Upper lobe of left lung (tissue), 6 donors: ENCODE results near the gene TMC6. TPM values are rescaled to one million over a fixed set of nuclear protein-coding genes. Genes with fewer than 3 reads are reported as not detected.

ENCODE experiments used
- ATAC-seq, 2 donors: fragments of 200-7000 bp; cut with Tn5 transposase; one replicate each; pipeline ENCODE4 v1.9.1; 2022; ENCODE audit warnings: mild to moderate bottlenecking in 2 of 2, moderate library complexity in 2 of 2; ENCODE audit not compliant: low FRiP score in 2 of 2
- DNase-seq, 2 donors: peaks; one replicate each; pipeline ENCODE4 v3.0.0-alpha.2; 2019 to 2020
- H3K27ac ChIP-seq, 4 donors: fragments of 200-600 bp; sonication (generic); one replicate each; pipeline ENCODE4 v1.5.1; 2016 to 2019
- H3K27me3 ChIP-seq, 4 donors: fragments of 200-600 bp; sonication (generic); one replicate each; pipeline ENCODE4 v1.5.1; 2017 to 2019
- H3K36me3 ChIP-seq, 4 donors: fragments of 200-600 bp; sonication (generic); one replicate each; pipeline ENCODE4 v1.5.1; 2016 to 2019
- H3K4me1 ChIP-seq, 4 donors: fragments of 200-600 bp; sonication (generic); one replicate each; pipeline ENCODE4 v1.5.1; 2018 to 2019
- H3K4me3 ChIP-seq, 4 donors: fragments of 200-600 bp; sonication (generic); one replicate each; pipeline ENCODE4 v1.5.1; 2017 to 2019; ENCODE audit warnings: mild to moderate bottlenecking in 2 of 4, moderate library complexity in 1 of 4
- H3K9me3 ChIP-seq, 4 donors: fragments of 200-600 bp; sonication (generic); one replicate each; pipeline ENCODE4 v1.5.1; 2018 to 2019
- EP300 ChIP-seq, 4 donors: sonication (generic); formaldehyde crosslinking; IDR thresholded peaks; one replicate each; pipeline ENCODE4 v1.5.1; 2017; ENCODE audit warnings: antibody characterized with exemption in 4 of 4, control low read depth in 2 of 4
- POLR2A ChIP-seq, 4 donors: fragments of 450-650 bp; IDR thresholded peaks; one replicate each; pipeline ENCODE4 v1.5.1; 2016 to 2017; ENCODE audit warnings: antibody characterized with exemption in 4 of 4, mild to moderate bottlenecking in 2 of 4
- POLR2AphosphoS5 ChIP-seq, 2 donors: sonication (generic); formaldehyde crosslinking; IDR thresholded peaks; one replicate each; pipeline ENCODE4 v1.5.1; 2017; ENCODE audit warnings: antibody characterized with exemption in 2 of 2
- WGBS, 2 donors: methylation state at CpG; one replicate each; pipeline ENCODE4 v1.1.5; 2017 to 2018; 5-methylcytosine and 5-hydroxymethylcytosine counted together
- total RNA-seq, 6 donors: library from RNA; depleted of rRNA in 4 of 6; stranded (reverse); fragments of >200 nt in 4 of 6; gene quantifications; one replicate each; pipeline versions ENCODE4 v1.1.0 to v1.2.1, GENCODE V29; 2016 to 2021
- TF ChIP-seq, protein P1 (sequence below), 6 experiments: fragments of 450-650 bp in 4 of 6; fragments of 200-600 bp in 2 of 6; sonication (generic) in 2 of 6; IDR thresholded peaks; one replicate each; pipeline ENCODE4 v1.5.1; 2016 to 2019; ENCODE audit warnings: antibody characterized with exemption in 6 of 6
- donor health status: DM: no; HTN: no; CAD: no; lungs with moderate emphysema.
- donor health status: DM: no; HTN: yes; CAD: no; lungs with severe emphysema.

The TMC6 gene
- total RNA-seq, 6 donors from 2014 or later = 51.4 to 216 (median 195) TPM

DNA sequence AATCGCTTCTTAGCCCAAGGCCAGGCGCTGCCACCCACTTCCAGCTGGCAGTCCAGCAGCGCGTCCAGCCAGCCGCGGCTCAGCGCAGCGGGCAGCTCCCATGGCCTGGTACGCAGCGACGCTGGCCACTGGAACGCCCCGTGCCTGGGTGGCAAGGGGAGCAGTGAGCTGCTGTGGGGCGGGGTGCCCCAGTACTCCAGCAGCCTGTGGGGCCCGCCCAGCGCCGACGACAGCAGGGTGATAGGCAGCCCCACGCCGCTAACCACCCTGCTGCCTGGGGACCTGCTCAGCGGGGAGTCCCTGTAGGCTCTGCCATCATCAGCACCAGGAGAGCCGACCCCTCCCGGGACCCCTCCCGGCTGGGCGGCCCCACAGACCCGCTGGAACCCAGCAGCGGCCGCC lies 24.0 kb downstream of the TMC6 start:
- 94 to 96% methylated on average over 17 to 28 of the region's 28 CpGs for WGBS, 2 donors
- no peaks in the 10 kb centered on the region for H3K9me3 ChIP-seq
- H3K27ac ChIP-seq = no peak overlapping the region
- DNase-seq (peak in 1 of 2 donors; percentile 80), ATAC-seq (peak in 1 of 2 donors; percentile 19)
- peaks cover 0 to 3% (median 0%) of the 10 kb centered on the region in 4 donors for H3K4me1 ChIP-seq
- H3K4me3 ChIP-seq = no peak overlapping the region
- TF ChIP-seq, protein P1, sequence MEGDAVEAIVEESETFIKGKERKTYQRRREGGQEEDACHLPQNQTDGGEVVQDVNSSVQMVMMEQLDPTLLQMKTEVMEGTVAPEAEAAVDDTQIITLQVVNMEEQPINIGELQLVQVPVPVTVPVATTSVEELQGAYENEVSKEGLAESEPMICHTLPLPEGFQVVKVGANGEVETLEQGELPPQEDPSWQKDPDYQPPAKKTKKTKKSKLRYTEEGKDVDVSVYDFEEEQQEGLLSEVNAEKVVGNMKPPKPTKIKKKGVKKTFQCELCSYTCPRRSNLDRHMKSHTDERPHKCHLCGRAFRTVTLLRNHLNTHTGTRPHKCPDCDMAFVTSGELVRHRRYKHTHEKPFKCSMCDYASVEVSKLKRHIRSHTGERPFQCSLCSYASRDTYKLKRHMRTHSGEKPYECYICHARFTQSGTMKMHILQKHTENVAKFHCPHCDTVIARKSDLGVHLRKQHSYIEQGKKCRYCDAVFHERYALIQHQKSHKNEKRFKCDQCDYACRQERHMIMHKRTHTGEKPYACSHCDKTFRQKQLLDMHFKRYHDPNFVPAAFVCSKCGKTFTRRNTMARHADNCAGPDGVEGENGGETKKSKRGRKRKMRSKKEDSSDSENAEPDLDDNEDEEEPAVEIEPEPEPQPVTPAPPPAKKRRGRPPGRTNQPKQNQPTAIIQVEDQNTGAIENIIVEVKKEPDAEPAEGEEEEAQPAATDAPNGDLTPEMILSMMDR (IDR thresholded peaks at IDR 0.05) = no peak
- no peak for TF ChIP-seq POLR2AphosphoS5 (IDR thresholded peaks at IDR 0.05)
- no peak for TF ChIP-seq EP300 (IDR thresholded peaks at IDR 0.05)
- no peak for TF ChIP-seq POLR2A (IDR thresholded peaks at IDR 0.05)
- no peaks in the 10 kb centered on the region for H3K27me3 ChIP-seq
- H3K36me3 ChIP-seq = peaks cover 0 to 60% (median 48%) of the 10 kb centered on the region in 4 donors

DNA sequence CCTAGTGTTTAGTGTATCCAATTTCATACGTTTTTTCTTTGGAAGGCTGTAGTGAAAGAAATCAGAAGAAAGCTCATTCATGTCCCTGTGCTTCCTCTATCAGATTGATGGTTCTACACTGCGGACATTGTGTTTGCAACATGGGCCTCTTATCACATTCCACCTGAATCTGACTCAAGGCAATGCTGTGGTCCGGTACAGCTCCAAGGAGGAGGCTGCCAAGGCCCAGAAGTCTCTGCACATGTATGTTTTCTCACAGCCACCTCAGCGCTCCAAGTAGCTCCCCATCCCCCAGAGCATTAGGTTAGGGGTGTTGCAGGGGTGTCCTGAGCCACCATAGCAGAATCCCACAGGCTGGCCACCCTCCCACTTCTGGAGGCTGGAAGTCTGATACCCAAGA lies 25.2 kb downstream of the TMC6 start:
- Histone ChIP-seq H3K27ac (no peak overlapping the region), H3K4me1 (peaks cover 0 to 3% (median 0%) of the 10 kb centered on the region in 4 donors), H3K36me3 (peaks cover 4 to 59% (median 46%) of the 10 kb centered on the region in 4 donors), H3K27me3 (no peaks in the 10 kb centered on the region), H3K4me3 (no peak overlapping the region), H3K9me3 (no peaks in the 10 kb centered on the region)
- DNase-seq (no peak), ATAC-seq (no peak)
- WGBS, 2 donors = 80 to 85% methylated on average over 2 to 4 of the region's 4 CpGs
- TF ChIP-seq POLR2A (IDR thresholded peaks at IDR 0.05) (no peak), POLR2AphosphoS5 (IDR thresholded peaks at IDR 0.05) (no peak), EP300 (IDR thresholded peaks at IDR 0.05) (no peak)
- TF ChIP-seq, protein P1 (IDR thresholded peaks at IDR 0.05) = no peak

DNA sequence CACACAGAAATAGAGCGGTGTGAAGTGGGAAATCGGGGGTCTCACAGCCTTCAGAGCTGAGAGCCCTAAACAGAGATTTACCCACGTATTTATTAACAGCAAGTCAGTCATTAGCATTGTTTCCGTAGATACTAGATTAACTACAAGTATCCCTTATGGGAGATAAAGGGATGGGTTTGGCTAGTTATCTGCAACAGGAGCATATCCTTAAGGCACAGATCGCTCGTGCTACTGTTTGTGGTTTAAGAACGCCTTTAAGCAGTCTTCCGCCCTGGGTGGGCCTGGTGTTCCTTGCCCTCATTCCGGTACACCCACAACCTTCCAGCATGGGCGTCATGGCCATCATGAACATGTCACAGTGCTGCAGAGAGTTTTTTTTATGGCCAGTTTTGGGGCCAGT lies 27.0 kb downstream of the TMC6 start:
- ATAC-seq (no peak), DNase-seq (no peak)
- H3K27ac ChIP-seq = no peak overlapping the region
- no peaks in the 10 kb centered on the region for H3K9me3 ChIP-seq
- TF ChIP-seq EP300 (IDR thresholded peaks at IDR 0.05) (no peak), POLR2A (IDR thresholded peaks at IDR 0.05) (no peak), POLR2AphosphoS5 (IDR thresholded peaks at IDR 0.05) (no peak)
- TF ChIP-seq, protein P1 (IDR thresholded peaks at IDR 0.05) = no peak
- H3K4me1 ChIP-seq = peaks cover 0 to 3% (median 0%) of the 10 kb centered on the region in 4 donors
- H3K27me3 ChIP-seq = no peaks in the 10 kb centered on the region
- H3K4me3 ChIP-seq = no peak overlapping the region
- WGBS, 2 donors = 95 to 96% methylated on average over 10 of the region's 10 CpGs
- peaks cover 5 to 75% (median 54%) of the 10 kb centered on the region in 4 donors for H3K36me3 ChIP-seq

DNA sequence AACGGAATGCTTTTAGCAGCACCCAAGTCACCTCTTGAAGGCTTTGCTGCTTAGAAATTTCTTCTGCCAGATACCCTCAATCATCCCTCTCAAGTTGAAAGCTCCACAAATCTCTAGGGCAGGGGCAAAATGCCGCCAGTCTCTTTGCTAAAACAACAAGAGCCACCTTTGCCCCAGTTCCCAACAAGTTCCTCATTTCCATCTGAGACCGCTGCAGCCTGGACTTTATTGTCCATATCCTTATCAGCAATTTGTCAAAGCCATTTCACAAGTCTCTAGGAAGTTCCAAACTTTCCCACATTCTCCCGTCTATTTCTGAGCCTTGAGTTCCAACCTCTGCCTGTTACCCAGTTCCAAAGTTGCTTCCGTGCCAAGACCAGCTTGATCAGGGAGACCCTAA lies 27.4 kb downstream of the TMC6 start:
- Histone ChIP-seq H3K27me3 (no peaks in the 10 kb centered on the region), H3K27ac (no peak overlapping the region), H3K4me3 (no peak overlapping the region), H3K36me3 (peaks cover 6 to 80% (median 58%) of the 10 kb centered on the region in 4 donors), H3K4me1 (peaks cover 0 to 3% (median 0%) of the 10 kb centered on the region in 4 donors), H3K9me3 (no peaks in the 10 kb centered on the region)
- TF ChIP-seq POLR2A (IDR thresholded peaks at IDR 0.05) (no peak), EP300 (IDR thresholded peaks at IDR 0.05) (no peak), POLR2AphosphoS5 (IDR thresholded peaks at IDR 0.05) (no peak)
- TF ChIP-seq, protein P1 (IDR thresholded peaks at IDR 0.05) = no peak
- 87 to 92% methylated on average over 5 of the region's 5 CpGs for WGBS, 2 donors
- DNase-seq (no peak), ATAC-seq (no peak)

DNA sequence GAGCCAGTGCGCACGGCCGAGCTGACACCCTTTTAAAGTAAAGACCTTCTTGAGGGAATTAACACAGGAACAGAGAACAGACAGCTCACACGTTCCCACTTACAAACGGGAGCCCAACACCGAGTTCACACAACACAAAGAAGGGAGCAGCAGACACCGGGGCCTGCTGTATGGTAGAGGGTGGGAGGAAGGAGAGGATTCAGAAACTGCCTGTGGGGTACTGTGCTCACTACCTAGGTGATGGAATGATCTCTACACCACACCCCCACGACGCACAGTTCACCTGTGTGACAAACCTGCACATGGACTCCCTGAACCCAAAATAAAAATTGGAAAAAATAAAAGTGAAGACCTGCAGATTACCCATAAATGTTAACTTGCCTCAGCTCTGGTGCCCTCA lies 32.5 kb downstream of the TMC6 start:
- Histone ChIP-seq H3K27ac (no peak overlapping the region), H3K4me1 (no peaks in the 10 kb centered on the region), H3K27me3 (no peaks in the 10 kb centered on the region), H3K36me3 (peaks cover 16 to 94% (median 75%) of the 10 kb centered on the region in 4 donors), H3K4me3 (no peak overlapping the region), H3K9me3 (no peaks in the 10 kb centered on the region)
- DNase-seq = no peak
- TF ChIP-seq, protein P1 (IDR thresholded peaks at IDR 0.05) = no peak
- TF ChIP-seq POLR2A (IDR thresholded peaks at IDR 0.05) (no peak), EP300 (IDR thresholded peaks at IDR 0.05) (no peak)
- no peak for ATAC-seq
- WGBS, 2 donors = 92 to 96% methylated on average over 9 of the region's 9 CpGs
